Measurements from ENCODE around the gene GAS2.
A peak's percentile ranks its signal among the peaks of the same experiment; 100 is the strongest.

GAS2 gene

GRCh38 chr11:22763166-22763565 is 96.8 kb downstream of the GAS2 start:
- Mint-ChIP-seq H3K9me3 (no peaks in the 10 kb centered on the region), H3K4me3 (no peak overlapping the region), H3K36me3 (ENCODE audit: low read depth) (peaks cover 3% of the 10 kb centered on the region), H3K27me3 (ENCODE audit: low read depth) (no peaks in the 10 kb centered on the region), H3K4me1 (peaks cover 7% of the 10 kb centered on the region), H3K27ac (peak overlapping the region in 1 of 3 experiments; percentile 45)
- no peak for TF ChIP-seq CTCF (IDR thresholded peaks at IDR 0.05; ENCODE audit: unreplicated experiment in 3 of 3)

GRCh38 chr11:22764735-22765134 is 98.3 kb downstream of the GAS2 start:
- no peak overlapping the region for H3K4me3 Mint-ChIP-seq
- peaks cover 3% of the 10 kb centered on the region for H3K36me3 Mint-ChIP-seq (ENCODE audit: low read depth)
- H3K9me3 Mint-ChIP-seq: no peaks in the 10 kb centered on the region
- H3K27ac Mint-ChIP-seq: no peak overlapping the region
- peaks cover 7% of the 10 kb centered on the region for H3K4me1 Mint-ChIP-seq
- TF ChIP-seq CTCF (IDR thresholded peaks at IDR 0.05; ENCODE audit: unreplicated experiment in 3 of 3): no peak
- no peaks in the 10 kb centered on the region for H3K27me3 Mint-ChIP-seq (ENCODE audit: low read depth)

GRCh38 chr11:22768281-22768680 is 101.9 kb downstream of the GAS2 start:
- no peaks in the 10 kb centered on the region for H3K27me3 Mint-ChIP-seq (ENCODE audit: low read depth)
- H3K9me3 Mint-ChIP-seq: no peaks in the 10 kb centered on the region
- TF ChIP-seq CTCF (IDR thresholded peaks at IDR 0.05; ENCODE audit: unreplicated experiment in 3 of 3): no peak
- peaks cover under 1% of the 10 kb centered on the region for H3K4me1 Mint-ChIP-seq
- H3K27ac Mint-ChIP-seq: no peak overlapping the region
- H3K4me3 Mint-ChIP-seq: no peak overlapping the region
- no peaks in the 10 kb centered on the region for H3K36me3 Mint-ChIP-seq (ENCODE audit: low read depth)

GRCh38 chr11:22769081-22769480 is 102.7 kb downstream of the GAS2 start:
- H3K27ac Mint-ChIP-seq: no peak overlapping the region
- no peak overlapping the region for H3K4me3 Mint-ChIP-seq
- no peak for TF ChIP-seq CTCF (IDR thresholded peaks at IDR 0.05; ENCODE audit: unreplicated experiment in 3 of 3)
- no peaks in the 10 kb centered on the region for H3K9me3 Mint-ChIP-seq
- H3K27me3 Mint-ChIP-seq (ENCODE audit: low read depth): no peaks in the 10 kb centered on the region
- no peaks in the 10 kb centered on the region for H3K36me3 Mint-ChIP-seq (ENCODE audit: low read depth)
- no peaks in the 10 kb centered on the region for H3K4me1 Mint-ChIP-seq

GRCh38 chr11:22774716-22775115 is 108.3 kb downstream of the GAS2 start:
- no peaks in the 10 kb centered on the region for H3K27me3 Mint-ChIP-seq (ENCODE audit: low read depth)
- no peaks in the 10 kb centered on the region for H3K36me3 Mint-ChIP-seq (ENCODE audit: low read depth)
- H3K4me3 Mint-ChIP-seq: no peak overlapping the region
- no peak overlapping the region for H3K27ac Mint-ChIP-seq
- TF ChIP-seq CTCF (IDR thresholded peaks at IDR 0.05; ENCODE audit: unreplicated experiment in 3 of 3): no peak
- H3K9me3 Mint-ChIP-seq: no peaks in the 10 kb centered on the region
- no peaks in the 10 kb centered on the region for H3K4me1 Mint-ChIP-seq

GRCh38 chr11:22775248-22775647 is 108.8 kb downstream of the GAS2 start:
- Mint-ChIP-seq H3K4me1 (no peaks in the 10 kb centered on the region), H3K9me3 (no peaks in the 10 kb centered on the region), H3K27ac (no peak overlapping the region), H3K4me3 (no peak overlapping the region), H3K27me3 (ENCODE audit: low read depth) (no peaks in the 10 kb centered on the region), H3K36me3 (ENCODE audit: low read depth) (no peaks in the 10 kb centered on the region)
- TF ChIP-seq CTCF (IDR thresholded peaks at IDR 0.05; ENCODE audit: unreplicated experiment in 3 of 3): no peak
